Urinary bladder (tissue), 4 donors: ENCODE results near the gene CABP4. TPM values are rescaled to one million over a fixed set of nuclear protein-coding genes. Genes with fewer than 3 reads are reported as not detected.
A peak's percentile ranks its signal among the peaks of the same experiment; 100 is the strongest.

ENCODE experiments used
- DNase-seq: peaks from one replicate; pipeline ENCODE4 v3.0.0-alpha.2; 2015; ENCODE audit errors: extremely low spot score
- H3K27ac ChIP-seq: one replicate; pipeline ENCODE4 v1.5.1; 2013; ENCODE audit warnings: low read depth, mild to moderate bottlenecking, moderate library complexity
- H3K36me3 ChIP-seq: one replicate; pipeline ENCODE4 v1.6.1; 2013; ENCODE audit warnings: mild to moderate bottlenecking, moderate library complexity; ENCODE audit not compliant: insufficient read depth
- H3K4me1 ChIP-seq: one replicate; pipeline ENCODE4 v1.6.1; 2013; ENCODE audit warnings: mild to moderate bottlenecking, moderate library complexity; ENCODE audit not compliant: insufficient read depth
- H3K4me3 ChIP-seq: one replicate; pipeline ENCODE4 v1.5.1; 2013; ENCODE audit warnings: low read depth, low read length
- WGBS: extraction: QIAGEN DNeasy Blood & Tissue Kit; methylation state at CpG from one replicate; pipeline ENCODE4 v1.1.7; 2013; 5-methylcytosine and 5-hydroxymethylcytosine counted together
- polyA plus RNA-seq: library from polyadenylated mRNA; stranded (reverse); fragments of 200-250 nt; gene quantifications from one replicate; pipeline ENCODE4 v1.2.3, GENCODE V29; 2013
- total RNA-seq: library from RNA; depleted of rRNA; stranded (reverse); fragments of >200 nt; gene quantifications from one replicate; pipeline ENCODE4 v1.2.3, GENCODE V29; 2014
- donor health status: healthy with polysubstance abuse.
- donor health status: healthy.

Gene CABP4
- total and polyA plus RNA-seq, 2 donors, result 0.26 to 0.96 TPM

DNA sequence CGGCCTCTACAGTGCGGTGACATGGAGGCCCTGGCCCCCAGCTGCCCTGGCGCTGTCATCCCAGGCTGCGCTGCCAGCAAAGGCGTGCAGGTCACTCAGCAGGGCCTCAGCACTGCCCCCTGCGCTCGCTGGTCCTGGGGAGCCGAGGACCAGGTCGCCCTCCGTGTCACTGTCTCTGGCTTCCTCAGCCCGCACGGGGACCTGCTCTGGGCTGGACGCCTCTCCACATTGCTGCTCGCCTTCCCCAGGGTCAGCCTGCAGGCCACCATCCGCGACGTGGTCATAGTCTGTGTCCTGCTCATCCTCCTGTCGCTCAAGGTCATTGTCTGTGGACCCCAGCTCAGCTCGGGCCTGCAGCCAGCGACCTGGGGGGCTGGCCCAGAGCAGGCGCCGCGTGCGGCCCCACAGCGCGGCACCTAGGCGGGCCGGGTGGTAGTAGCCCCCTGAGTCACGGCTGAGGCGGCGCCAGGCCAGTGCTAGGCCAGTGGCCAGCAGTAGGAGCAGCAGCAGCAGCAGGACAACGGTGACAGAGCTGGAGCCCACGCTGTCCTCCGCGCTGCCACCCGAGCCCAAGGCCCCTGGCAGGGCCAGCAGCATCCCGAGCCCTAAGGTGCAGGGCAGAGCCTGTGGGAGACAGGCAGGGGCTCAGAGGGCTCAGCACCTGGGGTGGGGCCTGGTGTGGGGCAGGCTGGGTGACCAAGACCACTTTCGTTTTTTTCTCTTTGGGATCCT, 19.3 kb upstream of the CABP4 start:
- no peak for DNase-seq
- Histone ChIP-seq H3K4me1 (no peaks in the 10 kb centered on the region), H3K36me3 (peaks cover 2% of the 10 kb centered on the region), H3K4me3 (no peak overlapping the region), H3K27ac (no peak overlapping the region)
- WGBS, result 88% methylated on average over 38 of the region's 38 CpGs

DNA sequence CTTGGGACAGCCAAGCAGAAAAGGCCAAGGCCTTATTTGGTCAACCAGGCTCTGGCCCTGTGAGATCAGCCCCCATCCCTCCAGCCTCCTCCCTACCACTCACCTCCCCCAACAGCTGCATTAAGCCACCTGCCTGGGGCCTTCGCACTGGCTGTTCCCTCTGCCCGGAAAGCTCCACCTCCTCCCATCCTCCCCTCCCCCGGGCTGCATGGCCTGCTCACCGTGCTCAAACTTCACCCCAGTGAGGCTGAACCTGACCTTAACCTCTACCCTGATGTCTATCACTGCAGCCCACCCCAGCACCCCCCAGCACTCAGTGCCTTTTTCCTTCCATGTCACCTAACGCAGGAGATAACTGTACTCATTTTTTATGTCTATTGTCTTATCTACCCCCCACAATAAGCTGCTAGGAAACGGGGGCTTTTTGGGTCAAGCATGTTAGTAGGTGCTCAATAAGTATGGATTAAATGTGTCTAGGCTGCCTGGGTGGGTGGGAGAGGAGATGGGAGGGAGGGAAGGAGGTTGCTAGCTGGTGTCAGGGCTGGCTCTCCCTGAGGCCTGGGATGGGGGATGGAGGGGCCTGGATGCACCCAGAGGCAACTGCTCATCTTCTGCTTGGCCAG, 18.6 kb upstream of the CABP4 start:
- Histone ChIP-seq H3K36me3 (peaks cover 2% of the 10 kb centered on the region), H3K4me1 (no peaks in the 10 kb centered on the region), H3K27ac (no peak overlapping the region), H3K4me3 (peak overlapping the region; percentile 21)
- 47% methylated on average over 6 of the region's 6 CpGs for WGBS
- DNase-seq, result no peak

- peak within 1 kb of the TSS; percentile 21 for H3K4me3 ChIP-seq
- no peak for DNase-seq
- no peaks in the 10 kb centered on the region for H3K4me1 ChIP-seq
- 60% methylated on average over 24 of the region's 26 CpGs for WGBS
- peaks cover 2% of the 10 kb centered on the region for H3K36me3 ChIP-seq
- H3K27ac ChIP-seq, result no peak within 1 kb of the TSS
Observed at GRCh38 chr11:67437082-67437808, 17.9 kb upstream of the CABP4 start, which contains the start of gene PTPRCAP. PTPRCAP (minus strand) TSS chr11:67437682; CDS start chr11:67437619, 63 bp downstream.

DNA sequence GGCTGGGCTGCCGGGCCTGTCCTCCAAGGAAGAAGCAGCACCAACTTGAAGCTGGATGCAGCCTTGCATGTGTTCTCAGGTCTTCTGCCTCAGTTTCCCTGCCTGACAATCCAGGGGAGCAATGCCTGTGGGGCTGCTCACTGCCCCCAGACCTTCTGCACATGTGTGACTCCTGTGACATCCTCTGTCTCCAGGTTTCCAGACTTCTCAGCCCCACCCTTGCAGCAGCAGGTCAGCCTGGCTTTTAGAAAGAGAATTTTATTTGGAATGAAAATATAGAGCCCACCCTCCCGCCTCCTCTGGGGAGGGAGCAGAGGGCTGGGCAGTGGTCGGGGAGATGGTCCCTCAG, 17.4 kb upstream of the CABP4 start:
- Histone ChIP-seq H3K27ac (no peak overlapping the region), H3K4me3 (no peak overlapping the region), H3K4me1 (no peaks in the 10 kb centered on the region), H3K36me3 (peaks cover under 1% of the 10 kb centered on the region)
- WGBS, result 60% methylated on average over 3 of the region's 3 CpGs
- DNase-seq, result no peak

GRCh38 chr11:67438158-67438902, 16.8 kb upstream of the CABP4 start:
- H3K4me1 ChIP-seq, result no peaks in the 10 kb centered on the region
- no peak overlapping the region for H3K27ac ChIP-seq
- WGBS, result 80% methylated on average over 41 of the region's 41 CpGs
- no peaks in the 10 kb centered on the region for H3K36me3 ChIP-seq
- no peak for DNase-seq
- H3K4me3 ChIP-seq, result peak overlapping the region; percentile 6

DNA sequence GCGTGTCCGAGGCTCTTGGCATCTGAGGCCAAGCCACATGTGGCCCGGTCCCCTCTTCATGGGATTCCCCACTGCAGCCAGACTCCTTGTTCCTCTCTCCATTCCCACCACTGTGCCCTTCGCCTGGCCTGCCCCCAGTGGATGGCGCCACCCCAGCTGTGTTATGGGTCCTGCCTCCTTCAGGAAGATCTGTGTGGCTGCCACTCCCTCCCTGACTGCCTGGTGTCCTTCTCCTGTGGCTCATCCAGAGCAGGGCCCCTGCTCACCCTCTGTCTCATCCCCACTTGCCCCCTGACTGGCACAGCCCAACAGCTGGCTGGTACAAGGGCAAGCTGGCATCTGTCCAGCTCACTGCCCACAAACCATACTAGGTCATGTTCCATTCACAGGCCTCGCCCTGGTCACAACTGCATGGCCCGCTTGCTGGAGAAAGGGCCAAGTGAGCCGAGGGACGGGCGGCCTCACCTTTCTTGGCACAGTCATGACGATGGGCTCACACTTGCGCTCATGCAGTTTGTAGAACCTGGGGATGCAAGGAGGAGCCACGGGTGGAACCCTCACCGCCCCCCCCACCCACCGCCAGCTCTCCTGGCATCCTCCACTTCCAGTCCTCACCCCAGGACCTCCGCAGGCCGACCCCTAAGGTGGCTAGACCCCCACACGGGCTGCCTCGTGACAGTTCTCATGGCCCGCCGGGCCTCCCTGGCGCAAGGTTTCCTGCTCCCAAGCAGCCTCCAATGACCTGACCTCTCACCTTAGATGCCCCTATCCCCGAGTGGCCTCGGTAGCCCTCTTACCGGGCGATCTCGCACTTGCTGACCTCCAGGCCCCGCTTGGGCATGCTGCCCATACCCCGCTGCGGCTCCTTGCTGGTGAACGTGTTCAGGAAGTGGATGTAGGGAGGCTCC, 15.6 kb upstream of the CABP4 start:
- Histone ChIP-seq H3K36me3 (no peaks in the 10 kb centered on the region), H3K27ac (no peak overlapping the region), H3K4me1 (no peaks in the 10 kb centered on the region), H3K4me3 (no peak overlapping the region)
- 80% methylated on average over 31 of the region's 31 CpGs for WGBS
- no peak for DNase-seq

DNA sequence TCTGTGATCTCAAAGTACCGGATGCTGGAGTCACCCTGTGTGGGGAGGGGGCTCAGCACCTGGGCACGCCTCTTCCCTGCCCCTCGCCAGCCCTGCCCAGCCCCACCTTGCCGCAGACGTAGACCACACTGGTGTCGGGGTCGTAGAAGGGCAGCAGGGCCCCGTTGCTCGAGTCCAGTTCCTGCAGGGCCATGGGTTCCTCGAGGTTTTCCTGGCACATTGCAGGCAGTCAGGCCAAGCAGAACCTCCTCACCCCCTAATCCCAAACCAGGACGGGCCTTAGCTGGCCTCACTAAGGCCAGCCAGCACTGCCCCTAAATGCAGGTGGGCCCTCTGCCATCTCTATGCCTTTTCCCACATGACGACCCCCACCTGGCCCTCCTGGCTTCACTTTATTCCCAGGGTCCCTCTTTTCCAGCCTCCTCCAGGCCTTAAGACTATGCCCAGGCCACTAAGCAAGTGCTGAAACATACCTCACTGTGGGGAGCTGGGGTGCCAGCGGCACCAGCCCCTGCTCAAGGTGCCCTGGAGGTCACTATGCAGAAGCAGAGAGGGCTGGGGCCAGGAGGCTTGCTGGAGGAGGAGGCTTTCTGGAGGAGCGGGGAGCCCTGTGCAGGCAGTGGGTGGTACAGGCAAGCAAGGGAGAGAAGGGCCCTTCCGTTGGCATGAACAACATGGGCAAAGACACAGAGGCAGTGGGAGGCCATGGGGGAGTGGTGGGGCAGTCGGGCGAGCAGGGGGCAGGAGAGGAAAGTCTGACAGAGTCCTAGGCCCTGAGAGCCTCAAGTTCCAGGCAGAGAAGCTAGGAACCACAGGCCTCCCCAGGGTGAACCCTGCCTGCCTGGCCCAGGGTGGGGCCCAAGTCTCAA, 14.7 kb upstream of the CABP4 start:
- no peaks in the 10 kb centered on the region for H3K36me3 ChIP-seq
- no peak overlapping the region for H3K27ac ChIP-seq
- DNase-seq, result no peak
- WGBS, result 76% methylated on average over 17 of the region's 17 CpGs
- H3K4me1 ChIP-seq, result no peaks in the 10 kb centered on the region
- no peak overlapping the region for H3K4me3 ChIP-seq

GRCh38 chr11:67441098-67441563, 14.0 kb upstream of the CABP4 start:
- Histone ChIP-seq H3K4me3 (no peak overlapping the region), H3K4me1 (no peaks in the 10 kb centered on the region), H3K27ac (no peak overlapping the region), H3K36me3 (no peaks in the 10 kb centered on the region)
- WGBS, result 89% methylated on average over 21 of the region's 21 CpGs
- DNase-seq, result no peak

- Histone ChIP-seq H3K27ac (no peak overlapping the region), H3K4me1 (no peaks in the 10 kb centered on the region), H3K4me3 (no peak overlapping the region), H3K36me3 (no peaks in the 10 kb centered on the region)
- WGBS, result 87% methylated on average over 28 of the region's 28 CpGs
- no peak for DNase-seq
Observed at GRCh38 chr11:67441731-67442351, 13.3 kb upstream of the CABP4 start.

GRCh38 chr11:67442504-67443404, 12.4 kb upstream of the CABP4 start:
- H3K36me3 ChIP-seq, result no peaks in the 10 kb centered on the region
- WGBS, result 36% methylated on average over 45 of the region's 45 CpGs
- H3K4me3 ChIP-seq, result peak overlapping the region; percentile 78
- no peak for DNase-seq
- H3K4me1 ChIP-seq, result no peaks in the 10 kb centered on the region
- peak overlapping the region; percentile 95 for H3K27ac ChIP-seq

- H3K4me1 ChIP-seq, result no peaks in the 10 kb centered on the region
- H3K4me3 ChIP-seq, result no peak overlapping the region
- 84% methylated on average over 5 of the region's 5 CpGs for WGBS
- H3K27ac ChIP-seq, result no peak overlapping the region
- H3K36me3 ChIP-seq, result no peaks in the 10 kb centered on the region
- no peak for DNase-seq
Observed at GRCh38 chr11:67445515-67445914, 9.6 kb upstream of the CABP4 start.
